Keratinocyte (primary cell): ENCODE data around the gene RASD2.

Experiments
- EZH2 ChIP-seq: IDR thresholded peaks from one replicate; pipeline ENCODE4 v1.6.1; 2012; ENCODE audit warnings: inconsistent platforms, mild to moderate bottlenecking, low read length, moderate library complexity
- TF ChIP-seq, protein P1 (sequence below), 3 experiments: IDR thresholded peaks in 1 of 3; conservative IDR thresholded peaks in 1 of 3; optimal IDR thresholded peaks in 1 of 3; 2 replicates in 2 of 3; 3 replicates in 1 of 3; pipeline versions ENCODE3 to v1.5.1; 2011; ENCODE audit warnings: low read length in 3 of 3, mild to moderate bottlenecking in 3 of 3, moderate library complexity in 2 of 3, control low read depth in 1 of 3, inconsistent platforms in 1 of 3; ENCODE audit not compliant: insufficient read depth in 2 of 3; ENCODE audit errors: extremely low read depth in 1 of 3

DNA sequence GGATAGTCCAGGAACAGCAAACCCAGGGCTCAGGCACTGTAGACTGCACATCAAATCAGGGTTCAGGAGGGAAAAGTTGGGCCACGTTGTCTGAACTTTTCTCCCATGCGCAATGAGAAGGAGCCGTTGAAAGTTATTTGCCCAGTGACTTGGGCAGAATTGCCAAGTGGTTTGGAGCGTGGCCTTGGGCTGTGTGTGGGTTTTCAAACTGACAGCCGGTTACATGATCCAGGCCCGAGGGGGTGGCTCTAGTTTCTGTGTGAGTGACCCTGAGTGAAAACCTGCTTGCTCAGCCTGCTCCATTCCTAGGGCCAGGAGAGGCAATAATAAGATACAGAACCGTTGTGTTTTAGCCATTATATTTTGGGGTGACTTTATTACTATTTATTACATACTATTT, 56.2 kb downstream of the RASD2 start:
- TF ChIP-seq, protein P1, sequence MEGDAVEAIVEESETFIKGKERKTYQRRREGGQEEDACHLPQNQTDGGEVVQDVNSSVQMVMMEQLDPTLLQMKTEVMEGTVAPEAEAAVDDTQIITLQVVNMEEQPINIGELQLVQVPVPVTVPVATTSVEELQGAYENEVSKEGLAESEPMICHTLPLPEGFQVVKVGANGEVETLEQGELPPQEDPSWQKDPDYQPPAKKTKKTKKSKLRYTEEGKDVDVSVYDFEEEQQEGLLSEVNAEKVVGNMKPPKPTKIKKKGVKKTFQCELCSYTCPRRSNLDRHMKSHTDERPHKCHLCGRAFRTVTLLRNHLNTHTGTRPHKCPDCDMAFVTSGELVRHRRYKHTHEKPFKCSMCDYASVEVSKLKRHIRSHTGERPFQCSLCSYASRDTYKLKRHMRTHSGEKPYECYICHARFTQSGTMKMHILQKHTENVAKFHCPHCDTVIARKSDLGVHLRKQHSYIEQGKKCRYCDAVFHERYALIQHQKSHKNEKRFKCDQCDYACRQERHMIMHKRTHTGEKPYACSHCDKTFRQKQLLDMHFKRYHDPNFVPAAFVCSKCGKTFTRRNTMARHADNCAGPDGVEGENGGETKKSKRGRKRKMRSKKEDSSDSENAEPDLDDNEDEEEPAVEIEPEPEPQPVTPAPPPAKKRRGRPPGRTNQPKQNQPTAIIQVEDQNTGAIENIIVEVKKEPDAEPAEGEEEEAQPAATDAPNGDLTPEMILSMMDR (optimal IDR thresholded peaks at IDR 0.05 in 1 of 3, IDR thresholded peaks at IDR 0.05 in 1 of 3, conservative IDR thresholded peaks at IDR 0.05 in 1 of 3; ENCODE audit: extremely low read depth in 1 of 3, insufficient read depth in 2 of 3, low read length in 3 of 3), result no peak
- no peak for TF ChIP-seq EZH2
